Activated T-helper 9 cell treated with anti-CD3 and anti-CD28 coated beads, Interleukin-2, amount 50 U/mL, for 16 hours (primary cell): Measurements from ENCODE around the gene NKIRAS1.

ENCODE experiments used
- DNase-seq: peaks from one replicate; pipeline ENCODE4 v3.0.0-alpha.2; 2020; ENCODE audit warnings: low read depth

Gene NKIRAS1

DNA sequence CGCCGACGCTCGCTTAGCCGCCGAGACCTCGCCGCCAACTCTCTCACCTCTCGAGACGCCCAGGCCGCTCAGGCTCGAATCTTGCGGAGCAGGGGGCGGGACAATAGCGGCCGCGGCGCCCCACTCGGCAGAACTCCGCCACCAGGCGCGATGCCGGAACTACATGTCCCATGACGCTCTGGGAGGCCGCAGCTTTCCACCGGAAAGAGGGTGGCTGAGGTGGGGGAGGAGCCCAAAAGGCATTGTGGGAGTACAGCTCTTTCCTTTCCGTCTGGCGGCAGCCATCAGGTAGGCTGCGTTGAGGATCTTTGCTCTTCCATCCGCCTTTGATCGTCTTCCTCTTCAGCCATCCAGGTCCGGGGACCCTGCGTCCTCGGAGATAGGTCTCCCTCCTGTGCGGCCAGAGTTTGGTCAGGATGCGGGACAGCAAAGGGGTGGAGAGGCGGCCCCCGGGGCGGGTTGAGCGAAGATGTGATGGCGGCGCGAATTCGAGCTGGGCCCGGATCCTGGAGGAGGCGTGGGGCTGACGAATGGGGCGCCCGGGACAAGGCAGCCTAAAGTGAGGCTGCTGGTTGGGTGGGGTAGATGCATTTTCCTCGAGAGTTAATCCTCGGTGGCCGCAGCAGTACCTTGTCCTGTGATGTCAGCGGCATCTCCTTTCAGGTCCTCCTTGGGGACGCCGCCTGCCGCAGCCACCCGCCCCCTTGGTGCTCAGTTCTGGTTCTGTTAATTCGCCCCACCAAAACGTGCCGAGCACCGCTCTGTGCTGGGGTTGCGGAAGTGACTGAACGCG is at the start of gene NKIRAS1, which contains the start of gene RPL15:
NKIRAS1 (minus strand) TSS at position 105 of the 793 bp plus-strand sequence. CDS start 6,086 bp downstream, outside the sequence.
RPL15 (plus strand) TSS at position 247 of the 793 bp plus-strand sequence. CDS start 728 bp downstream, outside the sequence.
- peak; percentile 94 for DNase-seq

GRCh38 chr3:23966328-23966727 is 49.5 kb upstream of the NKIRAS1 start:
- no peak for DNase-seq

DNA sequence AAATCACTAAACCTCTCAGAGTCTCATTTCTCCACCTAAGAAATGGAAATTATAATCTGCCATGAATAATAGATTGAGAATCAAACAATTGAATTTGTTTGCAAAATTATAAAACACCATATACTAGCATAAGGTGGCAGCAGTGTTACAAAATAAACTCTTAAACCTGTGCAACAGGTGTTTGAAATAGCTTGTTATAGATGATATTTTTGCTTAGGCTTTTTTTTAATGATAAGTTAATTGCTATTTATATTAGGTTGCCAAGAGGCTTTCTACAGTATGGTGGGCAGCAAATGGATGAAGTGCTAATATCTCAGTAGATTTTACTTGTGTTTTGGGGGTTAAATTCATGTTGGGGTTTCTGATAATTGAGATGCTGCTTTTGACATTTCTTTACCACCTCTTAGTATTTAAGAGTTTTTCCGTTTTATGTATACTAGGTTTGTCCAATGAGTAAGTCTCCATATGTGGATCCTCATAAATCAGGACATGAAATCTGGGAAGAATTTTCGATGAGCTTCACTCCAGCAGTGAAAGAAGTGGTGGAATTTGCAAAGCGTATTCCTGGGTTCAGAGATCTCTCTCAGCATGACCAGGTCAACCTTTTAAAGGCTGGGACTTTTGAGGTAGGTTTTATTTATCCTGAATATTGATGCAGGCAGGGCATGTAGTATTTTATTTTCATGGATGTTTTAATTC is 47.9 kb upstream of the NKIRAS1 start:
- DNase-seq, result no peak

DNA sequence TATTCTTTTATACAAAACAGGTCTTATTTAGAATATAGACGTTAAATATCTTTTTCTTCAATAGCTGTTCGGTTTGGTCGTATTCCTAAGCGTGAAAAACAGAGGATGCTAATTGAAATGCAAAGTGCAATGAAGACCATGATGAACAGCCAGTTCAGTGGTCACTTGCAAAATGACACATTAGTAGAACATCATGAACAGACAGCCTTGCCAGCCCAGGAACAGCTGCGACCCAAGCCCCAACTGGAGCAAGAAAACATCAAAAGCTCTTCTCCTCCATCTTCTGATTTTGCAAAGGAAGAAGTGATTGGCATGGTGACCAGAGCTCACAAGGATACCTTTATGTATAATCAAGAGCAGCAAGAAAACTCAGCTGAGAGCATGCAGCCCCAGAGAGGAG is 45.1 kb upstream of the NKIRAS1 start:
- no peak for DNase-seq

GRCh38 chr3:23961066-23961465 is 44.3 kb upstream of the NKIRAS1 start:
- DNase-seq, result no peak

DNA sequence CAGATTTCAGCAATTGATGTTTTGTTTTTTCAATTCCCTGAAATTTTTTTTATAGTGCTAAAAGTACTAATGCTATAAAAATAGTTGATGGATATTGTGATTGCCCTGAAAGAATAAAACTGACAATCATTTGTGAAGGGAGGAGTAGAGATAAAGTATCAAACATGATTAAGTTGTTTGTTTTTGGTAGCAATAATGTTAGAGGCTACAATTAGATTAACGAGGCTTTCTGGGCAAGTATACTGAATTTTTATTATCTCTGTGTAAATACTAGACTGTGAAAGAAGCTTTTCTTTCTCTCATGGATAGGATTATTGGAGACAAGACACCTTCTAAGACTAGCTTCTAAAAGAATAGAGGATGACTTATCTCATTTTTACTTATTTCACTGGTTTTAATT is 43.9 kb upstream of the NKIRAS1 start:
- no peak for DNase-seq

GRCh38 chr3:23959135-23959900 is 42.5 kb upstream of the NKIRAS1 start:
- no peak for DNase-seq

GRCh38 chr3:23956701-23957100 is 39.9 kb upstream of the NKIRAS1 start:
- no peak for DNase-seq

DNA sequence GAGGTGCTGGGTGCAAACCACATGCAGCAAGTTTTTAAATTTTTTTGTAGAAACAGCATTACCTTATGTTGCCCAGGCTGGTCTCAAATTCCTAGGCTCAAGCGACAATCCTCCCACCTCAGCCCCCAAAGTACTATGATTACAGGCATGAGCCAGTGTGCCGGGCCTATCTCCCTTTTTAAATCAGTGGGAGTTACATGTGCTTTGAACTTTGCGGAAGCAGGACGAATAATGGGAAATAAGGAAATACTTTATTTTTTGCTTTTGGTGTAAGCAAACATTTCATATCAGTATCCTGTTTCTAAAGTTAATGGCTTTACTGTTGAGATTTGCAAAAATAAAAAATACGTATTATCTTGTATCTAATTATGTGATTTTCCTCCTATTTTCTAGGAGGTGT is 37.4 kb upstream of the NKIRAS1 start:
- DNase-seq, result no peak

GRCh38 chr3:23953523-23953922 is 36.7 kb upstream of the NKIRAS1 start:
- no peak for DNase-seq

DNA sequence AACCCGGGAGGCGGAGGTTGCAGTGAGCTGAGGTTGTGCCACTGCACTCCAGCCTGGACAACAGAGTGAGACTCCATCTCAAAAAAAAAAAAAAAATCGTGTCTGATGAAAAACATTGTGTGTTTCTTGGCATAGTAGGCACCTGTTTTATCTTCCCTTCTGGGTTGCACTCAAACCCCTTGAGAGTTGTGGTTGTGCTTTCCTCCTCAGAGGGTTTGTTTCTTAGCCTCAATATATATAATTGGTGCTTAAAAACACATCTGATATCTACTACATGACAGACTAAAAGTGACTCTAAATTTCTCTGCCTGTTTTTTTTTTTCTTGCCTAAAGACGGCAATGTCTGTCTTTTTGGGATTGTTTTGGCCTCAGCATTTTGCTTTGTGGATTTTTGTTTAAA is 35.9 kb upstream of the NKIRAS1 start:
- DNase-seq, result no peak

GRCh38 chr3:23950293-23950692 is 33.5 kb upstream of the NKIRAS1 start:
- DNase-seq, result no peak

GRCh38 chr3:23949784-23950183 is 33.0 kb upstream of the NKIRAS1 start:
- DNase-seq, result no peak

GRCh38 chr3:23948761-23949160 is 32.0 kb upstream of the NKIRAS1 start:
- DNase-seq, result no peak

DNA sequence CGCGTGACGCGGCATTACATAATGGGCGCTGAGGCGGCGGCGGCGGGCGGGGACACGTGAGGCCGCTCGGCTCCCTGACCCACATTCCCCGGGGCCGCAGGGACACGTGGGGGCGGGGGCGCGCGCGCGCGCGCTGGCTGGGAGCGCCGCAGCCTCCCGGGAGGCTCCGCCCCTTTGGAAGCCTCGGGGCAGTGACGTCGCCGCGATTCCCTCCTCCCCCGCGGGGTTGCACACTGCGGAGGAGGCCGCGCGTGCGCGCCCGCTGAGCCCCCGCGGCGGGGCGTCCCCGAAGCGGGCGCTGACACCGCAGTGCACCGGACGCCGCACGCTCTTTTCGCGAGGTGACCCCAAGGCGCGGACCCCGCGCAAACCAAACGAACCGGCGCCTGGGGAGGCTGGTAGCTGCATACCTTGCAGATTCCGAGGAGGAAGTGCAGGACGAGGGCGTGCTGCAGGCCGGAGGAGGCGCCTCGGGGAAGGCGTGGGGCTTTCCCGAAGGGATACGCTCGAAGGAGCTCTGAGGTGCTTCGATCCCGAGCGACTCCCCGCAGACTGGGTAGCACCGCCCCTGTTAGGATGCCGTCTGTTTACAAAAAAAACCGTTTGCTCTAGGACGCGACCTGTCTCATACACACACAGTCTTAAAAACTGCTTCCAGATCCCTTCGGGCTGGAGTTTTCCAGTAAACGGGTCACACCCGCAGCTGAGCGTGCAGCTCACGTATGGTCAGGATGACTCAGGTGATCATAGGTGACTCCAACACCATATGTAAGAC is 29.3 kb upstream of the NKIRAS1 start:
- DNase-seq, result peak; percentile 98

DNA sequence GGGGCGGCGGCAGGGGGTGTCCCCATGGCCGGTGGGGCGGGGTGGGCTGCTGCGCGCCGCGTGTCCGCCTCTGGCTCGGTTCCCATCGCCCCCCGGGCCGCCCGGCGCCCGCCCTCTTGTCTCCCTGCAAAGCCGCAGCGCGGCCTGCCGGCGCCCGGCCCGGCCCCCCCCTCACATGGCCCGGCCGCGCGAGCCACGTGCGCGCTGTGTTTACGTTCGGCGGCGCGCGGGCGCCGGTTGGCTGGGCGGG is 28.8 kb upstream of the NKIRAS1 start:
- DNase-seq, result no peak

GRCh38 chr3:23944861-23945662 is 28.3 kb upstream of the NKIRAS1 start, which contains the start of gene NR1D2:
NR1D2 (plus strand) TSS chr3:23945286; CDS start chr3:23945579, 293 bp downstream.
- peak; percentile 74 for DNase-seq

DNA sequence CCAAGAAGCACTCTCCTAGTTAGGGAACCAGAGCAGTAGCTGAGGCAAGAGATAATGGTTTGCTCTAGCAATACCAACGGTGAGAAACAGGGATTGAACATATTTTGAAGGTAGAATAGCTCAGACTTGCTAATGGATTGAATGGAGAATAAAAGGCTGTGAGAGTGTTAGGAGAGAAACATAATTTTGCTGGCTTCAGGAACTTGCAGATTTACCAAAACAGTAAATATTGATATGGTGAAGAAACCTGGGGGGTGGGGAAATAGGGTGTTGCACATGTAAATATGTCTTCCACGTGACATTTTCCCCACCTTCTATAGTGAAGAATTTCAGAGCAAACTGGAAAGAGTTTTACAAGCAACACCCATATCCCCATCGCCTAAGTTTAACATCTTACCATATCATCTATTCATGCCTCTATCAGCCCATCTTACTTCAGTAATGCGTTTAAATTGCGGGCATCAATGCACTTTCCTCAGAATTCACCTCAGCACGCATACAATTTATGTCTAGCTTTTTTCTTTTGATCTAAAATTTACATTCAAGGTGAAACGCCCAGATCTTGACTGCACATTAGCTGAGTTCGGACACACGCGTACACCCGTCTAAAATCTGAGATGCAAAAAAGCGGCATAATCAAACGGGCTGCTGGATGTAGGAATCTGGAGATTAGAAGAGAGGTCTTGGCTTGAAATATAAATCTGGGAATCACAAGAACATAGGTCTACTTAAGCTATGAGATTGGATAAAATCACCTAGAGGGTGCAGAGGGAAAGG is 27.4 kb upstream of the NKIRAS1 start:
- no peak for DNase-seq

DNA sequence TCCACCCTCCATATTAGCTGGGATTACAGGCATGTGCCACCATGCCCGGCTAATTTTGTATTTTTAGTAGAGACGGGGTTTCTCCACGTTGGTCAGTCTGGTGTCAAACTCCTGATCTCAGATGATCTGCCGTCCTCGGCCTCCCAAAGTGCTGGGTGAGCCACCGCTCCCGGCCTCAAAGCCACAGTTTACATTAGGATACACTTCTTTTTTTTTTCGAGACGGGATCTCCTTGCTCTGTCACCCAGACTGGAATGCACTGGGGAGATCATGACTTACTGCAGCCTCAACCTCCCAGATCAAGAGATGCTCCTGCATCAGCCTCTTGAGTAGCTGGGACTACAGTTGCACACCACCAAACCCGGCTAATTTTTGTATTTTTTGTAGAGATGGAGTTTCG is 25.8 kb upstream of the NKIRAS1 start:
- DNase-seq, result no peak

DNA sequence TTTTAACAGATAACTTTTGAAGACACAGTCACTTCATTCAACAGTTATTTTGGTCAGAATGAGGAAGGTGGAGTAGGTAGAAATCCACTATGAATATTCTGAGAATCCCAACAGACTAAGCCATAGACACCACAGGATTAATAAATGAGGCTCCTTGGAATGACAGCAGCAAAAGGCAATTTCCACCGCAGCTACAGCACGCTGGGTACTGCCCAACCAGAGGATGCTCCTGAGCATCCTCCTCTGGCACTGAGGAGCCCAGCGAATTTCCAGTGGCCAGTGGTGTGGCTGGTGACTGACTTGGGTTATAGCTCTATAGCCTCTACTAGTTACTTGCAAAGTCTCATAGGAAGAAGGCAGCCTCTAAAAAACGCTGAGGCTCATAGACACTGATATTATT is 24.6 kb upstream of the NKIRAS1 start:
- no peak for DNase-seq
